Natural killer cell (primary cell): ENCODE measurements around the gene FRMD4A. TPM values are rescaled to one million over a fixed set of nuclear protein-coding genes. Genes with fewer than 3 reads are reported as not detected.

Experiments used
- ATAC-seq, 3 donors: fragments of 150-1000 bp in 2 of 3; fragments of 200-7000 bp in 1 of 3; cut with Tn5 transposase; 1 replicate in 1 of 3; 2 replicates in 2 of 3; pipeline ENCODE4 v1.10.0; 2021; ENCODE audit warnings: mild to moderate bottlenecking in 2 of 3, moderate library complexity in 2 of 3
- DNase-seq, 2 donors: peaks; one replicate each; pipeline versions ENCODE4 v3.0.0 to v3.0.0-alpha.2; 2013 to 2021; ENCODE audit warnings: mixed read lengths in 1 of 2
- H3K27ac ChIP-seq: one replicate; pipeline ENCODE4 v1.5.1; 2013; ENCODE audit warnings: mild to moderate bottlenecking, low read length
- H3K27me3 ChIP-seq: one replicate; pipeline ENCODE4 v1.6.1; 2013; ENCODE audit warnings: low read length; ENCODE audit not compliant: control insufficient read depth, insufficient read depth
- H3K36me3 ChIP-seq: one replicate; pipeline ENCODE4 v1.6.1; 2013; ENCODE audit warnings: low read length; ENCODE audit not compliant: control insufficient read depth, insufficient read depth
- H3K4me1 ChIP-seq: one replicate; pipeline ENCODE4 v1.6.1; 2013; ENCODE audit warnings: low read length; ENCODE audit not compliant: control insufficient read depth, insufficient read depth
- H3K4me3 ChIP-seq: one replicate; pipeline ENCODE4 v1.5.1; 2013; ENCODE audit warnings: low read length
- H3K9me3 ChIP-seq: one replicate; pipeline ENCODE4 v1.6.1; 2013; ENCODE audit warnings: low read length; ENCODE audit not compliant: control insufficient read depth, insufficient read depth
- H3K27ac Mint-ChIP-seq, 2 donors: one replicate each; pipeline ENCODE4 v1.8.0; 2022; ENCODE audit warnings: mild to moderate bottlenecking in 2 of 2, mixed read lengths in 2 of 2, moderate library complexity in 1 of 2
- H3K27me3 Mint-ChIP-seq, 2 donors: one replicate each; pipeline ENCODE4 v1.8.0; 2022; ENCODE audit warnings: low read depth in 2 of 2, mixed read lengths in 2 of 2
- H3K36me3 Mint-ChIP-seq: one replicate; pipeline ENCODE4 v1.8.0; 2022; ENCODE audit warnings: mixed read lengths
- H3K4me1 Mint-ChIP-seq, 2 donors: one replicate each; pipeline ENCODE4 v1.8.0; 2022; ENCODE audit warnings: mixed read lengths in 2 of 2
- H3K4me3 Mint-ChIP-seq: one replicate; pipeline ENCODE4 v1.8.0; 2022; ENCODE audit warnings: mild to moderate bottlenecking, moderate library complexity, mixed read lengths
- H3K9me3 Mint-ChIP-seq, 2 donors: one replicate each; pipeline ENCODE4 v1.8.0; 2022; ENCODE audit warnings: mixed read lengths in 2 of 2
- CTCF ChIP-seq: fragments of 200-600 bp; IDR thresholded peaks from one replicate; pipeline ENCODE4 v1.8.0; 2022; ENCODE audit warnings: antibody characterized with exemption
- WGBS: methylation state at CpG from one replicate; pipeline ENCODE4 v1.1.7; 2013; ENCODE audit warnings: missing lambda C conversion rate; ENCODE audit not compliant: insufficient coverage; 5-methylcytosine and 5-hydroxymethylcytosine counted together
- intact Hi-C: fragments of 100-400 bp; cut with micrococcal nuclease; formaldehyde crosslinking; loops from one replicate; pipeline ENCODE4 v1.14.2; 2022
- total RNA-seq, 4 donors: library from RNA; stranded (reverse); fragments of 120-200 nt in 1 of 4; gene quantifications; one replicate each; pipeline versions ENCODE4 v1.2.3 to v1.2.4, GENCODE V29; 2013 to 2022

The FRMD4A gene
- total RNA-seq, 3 donors from 2014 or later (not counting 1 experiment from before 2014, with no cell fraction given) = 0.36 to 0.38 TPM; not detected in 1

- H3K27me3 ChIP-seq = no peaks in the 10 kb centered on the region
- Mint-ChIP-seq H3K9me3 (no peaks in the 10 kb centered on the region), H3K27me3 (peaks cover 17 to 26% of the 10 kb centered on the region in 2 donors), H3K4me1 (peaks cover 11 to 18% of the 10 kb centered on the region in 2 donors), H3K4me3 (no peak overlapping the region), H3K36me3 (no peaks in the 10 kb centered on the region), H3K27ac (no peak overlapping the region)
- no peak overlapping the region for H3K27ac ChIP-seq
- no peak overlapping the region for H3K4me3 ChIP-seq
- intact Hi-C loops = no loop called here
- no peak for TF ChIP-seq CTCF
- 94% methylated on average over 7 of the region's 8 CpGs for WGBS
- H3K9me3 ChIP-seq = no peaks in the 10 kb centered on the region
- DNase-seq (no peak), ATAC-seq (no peak)
- H3K36me3 ChIP-seq = no peaks in the 10 kb centered on the region
- peaks cover 23% of the 10 kb centered on the region for H3K4me1 ChIP-seq
Observed at GRCh38 chr10:13801156-13801906, 529.4 kb downstream of the FRMD4A start.

- WGBS = 94% methylated on average over 9 of the region's 9 CpGs
- intact Hi-C loops = no loop called here
- Histone ChIP-seq H3K4me3 (no peak overlapping the region), H3K4me1 (peaks cover 39% of the 10 kb centered on the region), H3K27me3 (no peaks in the 10 kb centered on the region), H3K36me3 (no peaks in the 10 kb centered on the region), H3K9me3 (no peaks in the 10 kb centered on the region), H3K27ac (no peak overlapping the region)
- Mint-ChIP-seq H3K27ac (no peak overlapping the region), H3K4me3 (no peak overlapping the region), H3K9me3 (no peaks in the 10 kb centered on the region), H3K4me1 (peaks cover 36 to 47% of the 10 kb centered on the region in 2 donors), H3K36me3 (no peaks in the 10 kb centered on the region), H3K27me3 (peaks cover 14 to 18% of the 10 kb centered on the region in 2 donors)
- TF ChIP-seq CTCF = no peak
- DNase-seq = no peak
- no peak for ATAC-seq
Observed at GRCh38 chr10:13797164-13797563, 533.6 kb downstream of the FRMD4A start.

GRCh38 chr10:13795653-13796555 is 534.8 kb downstream of the FRMD4A start:
- no peak overlapping the region for H3K4me3 ChIP-seq

More at GRCh38 chr10:13795653-13796555, 534.8 kb downstream of the FRMD4A start:
- Mint-ChIP-seq H3K36me3 (no peaks in the 10 kb centered on the region), H3K9me3 (no peaks in the 10 kb centered on the region), H3K27me3 (peaks cover 5 to 15% of the 10 kb centered on the region in 2 donors), H3K4me3 (peak overlapping the region; percentile 54), H3K27ac (peak overlapping the region; percentile 24 to 64), H3K4me1 (peaks cover 36 to 47% of the 10 kb centered on the region in 2 donors)
- Histone ChIP-seq H3K4me1 (peaks cover 46% of the 10 kb centered on the region), H3K36me3 (no peaks in the 10 kb centered on the region), H3K9me3 (no peaks in the 10 kb centered on the region), H3K27me3 (no peaks in the 10 kb centered on the region), H3K27ac (no peak overlapping the region)
- 25% methylated on average over 7 of the region's 9 CpGs for WGBS
- intact Hi-C loops = no loop called here
- no peak for TF ChIP-seq CTCF
- ATAC-seq (peak; percentile 40 to 62 (median 58)), DNase-seq (peak in 1 of 2 donors; percentile 46)
